Sciatic nerve (tissue), 2 donors: ENCODE results near the gene ZNF318. TPM values are rescaled to one million over a fixed set of nuclear protein-coding genes. Genes with fewer than 3 reads are reported as not detected.
"Not testable (repeated sequence)": the region's sequence is repeated elsewhere in the genome, so short reads cannot be mapped to it uniquely, and the experiment has no call there.

Source experiments
- ATAC-seq: fragments of 200-7000 bp; cut with Tn5 transposase; one replicate; pipeline ENCODE4 v1.9.1; 2020; ENCODE audit warnings: mild to moderate bottlenecking, moderate library complexity
- DNase-seq: peaks from one replicate; pipeline ENCODE4 v3.0.0-alpha.2; 2020; ENCODE audit warnings: low spot score
- intact Hi-C: fragments of 100-400 bp; cut with DNase I; formaldehyde crosslinking; loops from one replicate; pipeline ENCODE4 v1.14.2; 2022
- total RNA-seq: library from RNA; stranded (reverse); fragmentation: NEBNext Ultra II Directional; extraction: Animal tissue kit (Norgen Biotek cat#: 25700); gene quantifications from one replicate; pipeline ENCODE4 v1.2.1, GENCODE V29; 2021
- donor health status: DM: no; HTN: no; CAD: no.
- donor health status: DM: no; HTN: no; CAD: no.

The ZNF318 gene
- total RNA-seq, 1 donor from 2014 or later: 26.6 TPM

DNA sequence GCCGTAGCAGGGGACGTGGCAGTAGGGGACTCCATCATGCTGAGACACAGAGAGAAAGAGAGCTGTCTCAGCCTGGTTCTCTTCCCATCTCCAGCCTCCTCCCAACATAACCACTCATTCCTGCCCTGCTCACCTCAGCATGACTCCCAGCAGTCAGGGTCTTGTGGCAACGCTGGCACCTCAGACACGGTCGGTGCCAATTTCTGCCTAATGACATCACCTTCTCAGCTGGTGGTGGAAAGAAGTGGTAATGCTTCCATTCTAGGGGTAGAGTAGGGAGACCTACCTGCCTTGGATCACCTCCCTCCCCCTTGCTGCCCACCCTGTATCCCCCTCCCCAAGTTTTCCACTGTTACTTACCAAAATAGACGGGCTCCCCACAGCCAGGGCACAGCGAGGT is 63.4 kb downstream of the ZNF318 start:
- DNase-seq: no peak
- intact Hi-C loops: no loop called here
- no peak for ATAC-seq

DNA sequence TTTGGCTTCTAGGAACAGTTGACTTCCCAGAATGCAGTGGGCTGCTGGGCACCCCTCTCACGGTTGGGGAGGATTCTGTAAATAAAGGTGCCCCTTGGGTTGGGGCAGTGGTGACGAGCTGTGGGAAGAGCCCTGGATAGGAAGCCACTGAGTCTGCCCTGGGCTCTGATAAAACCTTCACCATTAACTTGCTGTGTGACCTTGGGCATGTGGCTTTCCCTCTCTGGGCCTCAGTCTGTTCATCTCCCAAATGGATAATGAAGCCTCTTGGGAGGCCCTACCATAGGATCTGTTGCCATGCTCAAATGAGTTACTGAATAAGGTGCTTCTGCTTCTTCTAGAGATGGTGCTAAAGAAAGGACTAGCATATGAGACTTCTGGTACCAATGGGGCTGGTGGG is 64.6 kb downstream of the ZNF318 start:
- no peak for ATAC-seq
- no peak for DNase-seq
- intact Hi-C loops: no loop called here

DNA sequence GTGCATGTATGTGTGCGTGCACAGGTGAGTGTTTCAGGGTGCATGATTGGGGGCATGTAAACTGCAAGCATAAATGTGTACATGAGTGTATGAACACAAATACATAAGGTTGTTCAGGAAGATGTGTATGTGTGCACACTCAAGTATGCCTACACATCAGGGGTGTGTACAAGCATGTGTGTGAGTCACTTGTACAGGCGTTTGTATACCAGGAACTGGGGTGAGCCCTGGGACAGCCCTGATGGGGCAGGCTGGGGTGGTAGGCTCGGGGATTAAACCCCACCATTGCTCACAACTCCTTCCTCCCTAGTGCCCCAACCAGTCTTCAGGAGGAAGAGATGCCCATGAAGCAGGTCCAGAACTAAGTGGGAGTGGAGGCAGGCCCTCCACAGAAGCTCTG is 65.1 kb downstream of the ZNF318 start:
- intact Hi-C loops: no loop called here
- no peak for ATAC-seq
- DNase-seq: no peak

DNA sequence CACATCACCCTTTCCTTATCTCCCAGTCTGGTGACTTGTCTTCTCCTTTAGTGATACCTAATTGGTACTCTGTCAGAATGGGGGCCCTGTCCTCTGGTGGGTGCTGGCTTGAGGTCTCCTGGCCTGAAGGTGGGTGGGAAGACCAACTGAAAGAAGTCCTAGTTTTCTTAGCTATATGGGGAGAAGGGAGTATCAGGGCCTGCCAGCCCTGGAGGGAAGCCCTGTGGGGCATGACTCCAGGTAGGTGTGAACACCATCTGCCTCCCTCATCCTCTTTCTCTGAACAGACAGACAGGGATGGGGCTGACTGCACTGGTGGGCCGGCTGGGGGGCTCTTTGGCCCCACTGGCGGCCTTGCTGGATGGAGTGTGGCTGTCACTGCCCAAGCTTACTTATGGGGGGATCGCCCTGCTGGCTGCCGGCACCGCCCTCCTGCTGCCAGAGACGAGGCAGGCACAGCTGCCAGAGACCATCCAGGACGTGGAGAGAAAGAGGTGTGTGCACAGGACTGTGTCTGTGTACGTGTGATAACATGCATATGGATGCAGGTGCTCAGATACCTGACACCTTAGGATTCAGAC is 65.6 kb downstream of the ZNF318 start:
- ATAC-seq (no peak), DNase-seq (no peak)
- intact Hi-C loops: no loop called here

DNA sequence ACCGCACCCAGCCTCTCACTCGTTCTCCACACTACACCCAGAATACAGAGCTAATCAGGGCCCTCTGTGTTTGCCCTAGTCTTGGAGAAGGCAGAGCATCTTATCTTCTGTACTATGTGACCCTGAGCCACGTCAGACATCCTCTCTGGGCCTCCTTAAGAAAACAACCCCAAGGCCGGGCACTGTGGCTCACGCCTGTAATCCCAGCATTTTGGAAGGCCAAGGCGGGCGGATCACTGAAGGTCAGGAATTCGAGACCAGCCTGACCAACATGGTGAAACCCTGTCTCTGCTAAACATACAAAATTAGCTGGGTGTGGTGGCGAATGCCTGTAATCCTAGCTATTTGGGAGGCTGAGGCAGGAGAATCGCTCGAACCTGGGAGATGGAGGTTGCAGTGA is 66.4 kb downstream of the ZNF318 start:
- intact Hi-C loops, DNase-seq, ATAC-seq: not testable (repeated sequence)

DNA sequence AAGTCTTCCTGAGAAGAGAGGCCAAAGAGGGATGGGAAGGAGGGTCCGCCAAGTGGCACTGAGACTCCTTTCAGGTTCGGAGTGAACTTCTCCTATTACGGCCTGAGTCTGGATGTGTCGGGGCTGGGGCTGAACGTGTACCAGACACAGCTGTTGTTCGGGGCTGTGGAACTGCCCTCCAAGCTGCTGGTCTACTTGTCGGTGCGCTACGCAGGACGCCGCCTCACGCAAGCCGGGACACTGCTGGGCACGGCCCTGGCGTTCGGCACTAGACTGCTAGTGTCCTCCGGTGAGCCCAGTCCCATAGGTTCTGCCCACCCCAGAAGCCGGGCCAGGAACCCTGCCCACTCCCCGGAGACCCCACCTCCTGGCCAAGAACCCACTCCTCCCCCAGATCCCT is 67.3 kb downstream of the ZNF318 start:
- intact Hi-C loops: no loop called here
- ATAC-seq: no peak
- DNase-seq: no peak

DNA sequence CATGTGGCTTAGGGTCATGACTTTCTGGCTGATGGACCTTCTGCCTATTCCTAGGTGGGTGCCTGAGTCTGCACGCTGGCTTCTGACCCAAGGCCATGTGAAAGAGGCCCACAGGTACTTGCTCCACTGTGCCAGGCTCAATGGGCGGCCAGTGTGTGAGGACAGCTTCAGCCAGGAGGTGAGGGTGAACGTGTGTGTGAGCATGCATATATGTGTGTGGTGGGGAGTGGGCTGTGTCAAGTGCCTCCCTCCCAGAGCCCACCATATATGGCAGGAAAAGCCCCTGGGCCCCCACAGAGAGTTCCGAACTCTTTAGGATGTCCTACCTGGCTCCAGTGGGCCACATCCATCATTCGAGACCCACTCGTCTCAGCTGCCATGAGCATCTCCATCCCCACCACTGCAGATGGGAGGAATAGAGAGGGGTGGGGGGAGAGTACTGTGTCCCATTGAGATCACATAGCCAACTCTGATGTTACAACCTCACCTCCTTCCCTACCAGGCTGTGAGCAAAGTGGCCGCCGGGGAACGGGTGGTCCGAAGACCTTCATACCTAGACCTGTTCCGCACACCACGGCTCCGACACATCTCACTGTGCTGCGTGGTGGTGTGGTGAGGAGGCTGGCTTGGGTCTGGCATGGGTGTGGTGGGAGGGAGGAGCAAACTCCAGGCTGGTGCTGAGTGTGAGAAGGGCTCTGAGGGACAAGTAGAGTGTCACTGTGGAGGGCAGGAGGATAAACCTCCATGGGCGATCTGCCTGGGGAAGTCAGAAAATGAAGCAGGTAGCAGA is 68.2 kb downstream of the ZNF318 start:
- intact Hi-C loops: no loop called here
- DNase-seq (no peak), ATAC-seq (no peak)

DNA sequence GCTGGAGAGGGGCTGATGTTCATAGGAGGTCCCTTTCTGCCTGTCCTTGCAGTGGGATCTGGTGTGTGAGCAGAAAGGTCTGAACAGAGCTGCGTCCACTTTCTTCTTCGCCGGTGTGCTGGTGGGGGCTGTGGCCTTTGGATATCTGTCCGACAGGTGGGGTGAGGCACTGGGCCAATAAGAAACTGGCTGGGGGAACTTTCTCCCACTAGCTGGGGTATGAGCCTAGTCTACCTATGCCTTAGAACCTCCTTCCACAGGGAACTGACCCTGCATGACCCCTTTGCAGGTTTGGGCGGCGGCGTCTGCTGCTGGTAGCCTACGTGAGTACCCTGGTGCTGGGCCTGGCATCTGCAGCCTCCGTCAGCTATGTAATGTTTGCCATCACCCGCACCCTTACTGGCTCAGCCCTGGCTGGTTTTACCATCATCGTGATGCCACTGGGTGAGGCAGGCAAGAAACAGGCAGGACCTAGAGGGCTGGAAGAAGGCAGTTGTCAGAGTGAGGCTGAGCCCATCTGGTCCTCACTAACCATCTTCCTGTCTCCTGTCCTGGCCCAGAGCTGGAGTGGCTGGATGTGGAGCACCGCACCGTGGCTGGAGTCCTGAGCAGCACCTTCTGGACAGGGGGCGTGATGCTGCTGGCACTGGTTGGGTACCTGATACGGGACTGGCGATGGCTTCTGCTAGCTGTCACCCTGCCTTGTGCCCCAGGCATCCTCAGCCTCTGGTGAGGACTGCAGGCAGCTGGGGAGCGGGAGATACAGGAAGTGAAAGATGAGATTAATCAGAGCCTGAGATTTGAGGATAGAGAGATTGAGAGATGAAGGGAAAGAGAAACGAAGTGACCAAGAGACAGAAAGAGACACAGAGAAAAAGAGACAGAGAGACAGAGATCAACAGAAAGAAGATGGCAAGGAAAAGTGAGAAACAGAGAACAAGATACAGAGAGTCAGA is 69.8 kb downstream of the ZNF318 start:
- ATAC-seq (no peak), DNase-seq (no peak)
- intact Hi-C loops: no loop called here

DNA sequence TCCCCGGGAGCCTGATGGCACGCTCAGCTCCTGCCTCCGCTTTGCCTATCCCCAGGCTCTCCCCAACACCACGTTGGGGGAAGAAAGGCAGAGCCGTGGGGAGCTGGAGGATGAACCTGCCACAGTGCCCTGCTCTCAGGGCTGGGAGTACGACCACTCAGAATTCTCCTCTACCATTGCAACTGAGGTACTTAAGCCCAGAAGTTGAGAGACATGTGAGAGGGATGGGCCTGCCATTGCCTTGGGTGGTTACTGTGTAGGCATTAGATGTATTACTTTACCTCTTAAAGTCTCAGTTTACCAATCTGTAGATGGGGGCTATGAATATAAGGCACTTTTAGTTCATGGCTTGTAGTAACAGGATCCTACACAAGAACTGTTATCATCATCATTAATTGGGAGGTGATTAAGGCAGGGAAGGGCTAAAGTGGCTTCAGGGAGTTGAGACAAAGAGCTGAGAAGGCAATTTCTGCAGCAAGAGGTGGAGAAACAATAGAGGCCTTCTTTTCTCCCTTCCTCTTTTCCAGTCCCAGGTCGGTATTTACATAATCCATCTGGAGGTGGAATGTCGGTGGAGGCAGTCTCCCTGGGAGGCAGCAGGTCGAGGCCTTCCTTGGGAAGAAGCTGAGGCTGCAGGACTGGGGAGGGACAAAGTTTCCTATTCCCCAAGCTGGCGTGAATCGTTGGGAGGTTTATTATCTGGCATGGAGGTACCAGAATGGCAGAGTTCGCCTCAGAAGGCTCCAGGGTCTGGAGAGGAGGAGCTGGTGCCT is 70.7 kb downstream of the ZNF318 start:
- no peak for DNase-seq

DNA sequence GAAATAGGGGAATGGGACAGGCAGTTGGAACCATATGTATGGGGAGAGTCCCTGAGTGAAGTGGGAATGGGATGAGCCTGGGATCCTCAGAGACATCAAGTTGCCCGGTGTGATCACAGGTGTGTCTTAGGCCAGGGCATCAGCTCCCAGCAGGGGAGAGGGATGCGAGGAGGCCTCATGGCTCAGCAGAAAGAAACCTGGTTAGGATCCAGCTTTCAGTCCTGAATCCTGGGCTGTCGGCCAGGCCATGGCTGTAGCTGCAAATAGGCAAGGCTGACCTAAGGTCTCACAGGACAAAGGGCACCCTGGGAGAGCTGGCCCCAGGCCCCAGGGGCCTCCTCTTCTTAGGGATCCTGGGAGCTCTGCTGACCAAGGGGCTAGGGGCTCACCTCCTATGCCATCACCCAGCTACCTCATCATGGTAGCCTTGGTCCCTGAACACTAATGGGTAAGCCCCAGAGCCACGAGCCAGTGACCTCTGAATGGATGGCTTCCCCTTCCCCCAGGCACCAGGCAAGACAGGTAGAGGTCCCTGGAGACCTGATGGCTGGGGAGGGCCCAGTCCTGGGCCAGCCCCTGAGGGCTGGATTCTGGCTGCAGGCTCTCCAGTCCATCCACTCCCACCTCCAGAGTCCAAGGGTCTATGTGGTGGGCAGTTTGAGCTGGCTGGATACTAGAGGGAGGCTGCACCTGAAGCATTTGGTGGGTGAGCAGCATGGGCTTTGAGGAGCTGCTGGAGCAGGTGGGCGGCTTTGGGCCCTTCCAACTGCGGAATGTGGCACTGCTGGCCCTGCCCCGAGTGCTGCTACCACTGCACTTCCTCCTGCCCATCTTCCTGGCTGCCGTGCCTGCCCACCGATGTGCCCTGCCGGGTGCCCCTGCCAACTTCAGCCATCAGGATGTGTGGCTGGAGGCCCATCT is 71.5 kb downstream of the ZNF318 start, which contains the start of gene SLC22A7:
Gene SLC22A7, plus strand, starts transcription at position 617 of the 921 bp plus-strand sequence. Its CDS starts 99 bp downstream, at position 716.
- DNase-seq (no peak), ATAC-seq (no peak)
- intact Hi-C loops: no loop called here

More for the DNA sequence above, 70.7 kb downstream of the ZNF318 start:
- intact Hi-C loops: no loop called here
- ATAC-seq: no peak

DNA sequence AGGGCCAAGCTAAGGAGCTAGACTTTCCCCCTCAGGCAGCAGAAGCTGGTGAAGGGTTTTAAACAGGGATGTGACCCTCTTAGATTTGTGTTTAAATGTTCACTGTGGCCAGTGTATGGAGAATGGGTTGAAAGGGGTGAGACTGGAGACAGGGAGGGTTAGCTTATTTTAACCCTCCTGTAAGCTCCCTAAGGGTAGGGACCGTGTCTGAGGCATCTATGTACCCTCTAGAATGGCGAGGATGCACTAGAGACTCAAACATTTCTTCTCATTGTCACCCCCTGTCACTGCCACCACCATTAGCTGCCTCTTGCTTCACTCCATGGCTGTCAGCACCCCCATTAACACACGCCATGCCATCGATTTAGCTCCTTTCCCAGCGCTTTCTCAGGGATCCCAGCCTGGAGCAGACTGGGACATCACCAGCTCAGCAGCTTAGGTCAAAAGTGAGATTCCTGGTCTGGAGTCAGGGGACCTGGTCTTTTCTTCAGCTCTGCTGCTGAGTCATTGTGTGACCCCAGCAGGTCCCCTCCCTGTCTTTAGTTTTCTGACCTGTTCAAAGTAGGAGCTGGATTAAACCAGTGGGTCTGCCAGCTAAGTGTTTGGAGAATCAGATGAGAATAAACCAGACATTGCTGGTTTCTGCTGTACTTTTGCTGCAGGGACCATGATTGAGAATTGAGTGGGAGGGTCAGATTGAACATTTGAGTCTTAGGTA is 72.5 kb downstream of the ZNF318 start:
- no peak for ATAC-seq
- intact Hi-C loops: no loop called here
- DNase-seq: no peak

DNA sequence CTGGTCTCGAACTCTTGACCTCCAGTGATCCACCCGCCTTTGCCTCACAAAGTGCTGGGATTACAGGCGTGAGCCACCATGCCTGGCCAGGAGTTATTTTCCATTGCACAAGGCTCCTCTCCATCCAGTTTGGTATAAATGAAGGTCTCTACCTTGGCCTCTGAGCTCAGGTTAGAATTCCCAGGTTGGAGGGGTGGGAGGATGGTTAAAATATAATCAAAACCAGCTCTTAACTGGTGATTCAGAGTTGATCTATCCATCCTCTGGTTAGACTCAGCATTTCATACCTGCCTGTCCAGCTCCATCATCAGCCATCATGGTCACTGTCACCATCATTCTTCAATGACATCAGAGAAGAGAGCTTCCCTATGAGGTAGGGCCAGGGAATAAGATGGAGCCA is 74.0 kb downstream of the ZNF318 start:
- ATAC-seq (no peak), DNase-seq (no peak)
- intact Hi-C loops: no loop called here

DNA sequence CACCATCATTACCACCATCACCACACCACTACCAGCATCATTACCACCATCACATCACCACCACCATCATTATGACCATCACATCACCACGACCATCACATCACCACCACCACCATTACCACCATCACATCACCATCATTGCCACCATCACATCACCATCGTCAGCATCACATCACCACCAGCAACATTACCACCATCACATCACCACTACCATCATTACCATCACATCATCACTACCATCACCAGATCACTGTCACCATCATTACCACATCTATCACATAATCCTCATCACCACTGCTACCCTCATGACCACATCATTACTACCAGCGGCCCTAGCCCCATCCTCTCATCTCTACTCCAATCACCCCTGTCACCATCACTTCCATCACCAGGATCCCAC is 74.9 kb downstream of the ZNF318 start:
- DNase-seq (no peak), ATAC-seq (no peak)
- intact Hi-C loops: no loop called here

DNA sequence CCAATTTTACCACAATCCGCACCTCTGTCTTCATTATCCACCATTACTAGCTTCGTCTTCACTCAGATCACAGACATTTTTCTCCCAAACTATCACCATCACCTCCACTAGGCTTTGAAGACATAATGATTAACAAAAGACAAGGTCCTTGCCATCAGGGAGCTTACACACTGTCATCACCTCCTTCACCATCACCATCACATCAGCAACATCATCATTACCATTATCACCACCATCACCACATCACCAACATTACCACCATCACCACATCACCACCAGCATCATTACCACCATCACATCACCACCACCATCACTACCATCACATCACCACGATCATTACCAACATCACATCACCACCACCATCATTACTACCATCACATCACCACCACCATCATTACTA is 75.7 kb downstream of the ZNF318 start:
- intact Hi-C loops: no loop called here
- DNase-seq: no peak
- no peak for ATAC-seq

DNA sequence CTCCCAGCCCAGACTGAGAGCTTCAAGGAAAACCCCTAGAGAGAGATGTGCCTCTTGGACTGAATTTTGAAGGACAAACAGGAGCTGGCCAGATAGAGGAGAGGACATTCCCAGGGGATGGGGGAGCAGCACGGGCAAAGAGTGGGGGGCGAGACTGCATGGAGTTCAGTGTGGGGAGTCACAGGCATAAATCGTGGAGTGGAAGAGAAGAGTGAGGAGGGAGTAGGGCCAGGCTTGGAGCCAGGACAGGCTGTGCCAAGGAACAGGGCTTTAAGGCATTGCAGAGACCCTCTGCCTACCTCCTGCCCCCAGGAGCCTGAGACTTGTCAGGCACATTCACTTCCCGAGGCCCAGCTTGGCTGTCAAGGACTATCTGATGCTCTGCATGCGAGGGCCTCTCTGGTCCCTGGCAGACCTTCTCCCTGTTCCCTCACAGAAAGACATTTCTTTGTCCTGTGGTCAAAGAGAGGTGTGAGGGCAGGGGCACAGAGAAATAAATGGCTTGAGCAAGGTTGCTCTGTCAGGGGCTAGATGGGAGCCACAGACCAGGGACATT is 76.6 kb downstream of the ZNF318 start:
- DNase-seq: no peak
- intact Hi-C loops: no loop called here
- no peak for ATAC-seq

DNA sequence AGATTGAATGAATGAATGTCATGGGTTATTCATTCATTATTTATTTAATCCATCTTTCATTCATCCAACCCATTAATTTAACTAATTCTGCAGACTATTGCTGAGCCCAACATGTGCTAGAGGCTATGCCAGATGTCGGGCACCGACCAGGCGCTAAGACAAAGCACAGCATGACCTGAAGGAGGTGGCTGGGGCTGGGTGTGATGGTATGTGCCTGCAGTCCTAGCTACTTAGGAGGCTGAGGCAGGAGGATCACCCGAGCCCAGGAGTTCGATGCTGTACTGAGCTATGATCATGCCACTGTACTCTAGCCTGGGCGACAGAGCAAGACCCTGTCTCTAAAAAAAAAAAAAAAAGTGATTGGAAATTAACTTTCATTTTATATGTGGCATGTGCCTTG is 77.1 kb downstream of the ZNF318 start:
- intact Hi-C loops: no loop called here
- ATAC-seq: no peak
- DNase-seq: no peak

DNA sequence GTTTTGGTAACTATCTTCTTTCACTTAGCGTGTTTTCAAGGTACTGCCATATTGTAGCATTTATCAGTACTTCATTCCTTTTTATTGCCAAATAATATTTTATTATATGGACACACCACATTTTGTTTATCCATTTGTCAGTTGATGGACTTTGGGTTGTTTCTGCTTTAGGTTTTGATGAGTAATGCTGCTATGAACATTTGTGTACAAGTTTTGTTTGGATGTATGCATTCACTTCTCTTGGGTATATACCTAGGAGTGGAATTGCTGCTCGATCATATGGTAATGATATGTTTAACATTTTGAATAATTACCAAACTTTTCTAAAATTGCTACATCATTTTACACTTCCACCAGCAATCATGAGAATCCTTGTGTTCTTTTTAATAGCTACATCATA is 77.7 kb downstream of the ZNF318 start:
- intact Hi-C loops: no loop called here
- ATAC-seq (no peak), DNase-seq (no peak)
